HG02840 (cell line): ENCODE data around the gene SPTAN1.
"Not testable (repeated sequence)": the region's sequence is repeated elsewhere in the genome, so short reads cannot be mapped to it uniquely, and the experiment has no call there.

Experiments used
- ATAC-seq: cut with Tn5 transposase; IDR thresholded peaks from one replicate; pipeline ENCODE4 v1.9.1; 2021; ENCODE audit warnings: mild to moderate bottlenecking, moderate library complexity, moderate number of reproducible peaks; ENCODE audit not compliant: unreplicated experiment, low FRiP score

SPTAN1 gene

DNA sequence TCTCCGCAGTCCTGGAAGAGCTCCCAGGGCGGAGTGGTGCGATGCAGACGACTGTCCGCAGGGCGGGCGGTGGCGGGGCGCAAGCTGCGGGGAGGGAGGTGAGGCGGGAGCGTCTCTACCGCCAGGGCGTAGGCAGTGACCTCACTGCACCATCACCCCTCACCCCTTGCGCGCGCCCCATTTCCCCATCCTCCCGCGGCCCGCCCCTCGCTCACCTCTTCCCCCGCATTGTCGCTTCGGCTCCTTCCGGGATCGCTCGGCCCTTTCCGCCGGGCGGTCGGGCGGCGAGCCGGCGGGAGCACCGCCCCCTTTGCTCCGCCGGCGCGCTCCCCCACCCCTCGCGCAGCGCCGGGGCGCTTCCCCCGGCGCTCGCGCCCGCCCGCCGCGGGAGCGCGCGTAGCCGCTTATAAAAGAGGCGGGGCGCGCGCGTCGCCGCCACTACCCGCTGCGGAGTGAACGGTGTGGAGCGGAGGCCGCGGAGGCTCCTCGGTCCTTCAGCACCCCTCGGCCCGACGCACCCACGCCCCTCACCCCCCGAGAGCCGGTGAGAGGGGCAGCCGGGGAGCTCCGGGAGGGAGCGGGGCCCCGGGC is at the start of gene SPTAN1:
Gene SPTAN1 (plus strand): TSS at position 435 of the 591 bp plus-strand sequence. CDS start 14,154 bp downstream, outside the sequence.
- ATAC-seq: peak; percentile 70

- ATAC-seq: not testable (repeated sequence)
Measured at GRCh38 chr9:128503415-128503825, 49.0 kb upstream of the SPTAN1 start.

- no peak for ATAC-seq
Measured at GRCh38 chr9:128503870-128504269, 48.5 kb upstream of the SPTAN1 start.

DNA sequence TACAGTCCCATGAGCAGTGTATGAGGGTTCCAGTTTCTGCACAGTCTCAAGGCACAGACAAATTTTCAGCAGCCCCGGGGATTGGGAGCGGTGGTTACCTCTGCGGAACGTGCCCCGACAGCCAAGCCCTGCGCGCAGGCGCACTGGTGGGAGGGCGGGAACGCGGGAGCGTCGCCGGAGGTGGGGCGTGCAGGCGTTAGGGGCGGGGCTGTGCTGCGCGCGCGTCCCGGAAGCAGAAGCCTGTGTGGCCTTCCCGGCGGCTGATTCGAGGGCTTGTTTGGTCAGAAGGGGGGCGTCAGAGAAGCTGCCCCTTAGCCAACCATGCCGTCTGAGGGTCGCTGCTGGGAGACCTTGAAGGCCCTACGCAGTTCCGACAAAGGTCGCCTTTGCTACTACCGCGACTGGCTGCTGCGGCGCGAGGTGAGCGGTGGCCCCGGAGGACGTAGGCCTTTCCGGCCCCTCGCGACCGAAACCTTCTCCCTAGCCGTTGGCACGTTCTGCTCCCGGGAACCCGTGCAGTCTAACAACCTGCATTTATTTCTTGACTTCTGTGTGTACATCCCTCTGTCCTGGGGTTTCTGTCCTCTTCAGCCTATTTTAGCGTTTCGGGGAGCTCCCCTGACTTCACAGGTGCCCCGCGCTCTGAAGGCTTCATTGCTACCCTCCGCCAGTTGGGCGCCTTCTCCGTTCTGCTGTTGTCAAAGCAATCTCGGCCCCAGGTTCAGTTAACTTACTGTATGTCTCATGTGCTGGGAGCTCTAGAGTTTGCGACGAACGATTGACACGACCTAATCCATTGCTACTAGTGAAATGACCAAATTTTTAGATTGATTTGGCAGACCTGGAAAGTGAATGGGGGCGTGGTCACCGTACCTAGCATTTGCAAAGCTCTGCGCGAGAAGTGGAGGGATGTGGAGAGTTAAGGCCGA is 47.6 kb upstream of the SPTAN1 start, which contains the start of gene GLE1:
Gene GLE1 (plus strand): TSS at position 235 of the 929 bp plus-strand sequence. CDS start 87 bp downstream, at position 322.
- ATAC-seq: peak; percentile 92

DNA sequence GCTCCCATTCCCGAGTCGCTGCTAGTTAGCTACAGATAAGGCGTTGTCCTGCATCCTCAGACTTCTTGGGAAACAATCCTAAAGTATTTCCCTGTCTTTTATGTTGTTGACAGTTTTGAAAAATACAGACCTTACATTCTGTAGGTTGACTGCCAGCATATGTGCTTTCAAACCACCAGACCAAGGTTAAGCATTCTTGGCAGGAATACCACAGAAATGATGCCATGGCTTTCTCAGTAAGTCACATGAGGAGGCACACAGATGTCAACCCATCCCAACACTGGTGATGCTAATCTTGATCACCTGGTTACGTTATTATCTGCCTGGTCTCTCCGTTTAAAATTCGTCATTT is 47.0 kb upstream of the SPTAN1 start:
- no peak for ATAC-seq

DNA sequence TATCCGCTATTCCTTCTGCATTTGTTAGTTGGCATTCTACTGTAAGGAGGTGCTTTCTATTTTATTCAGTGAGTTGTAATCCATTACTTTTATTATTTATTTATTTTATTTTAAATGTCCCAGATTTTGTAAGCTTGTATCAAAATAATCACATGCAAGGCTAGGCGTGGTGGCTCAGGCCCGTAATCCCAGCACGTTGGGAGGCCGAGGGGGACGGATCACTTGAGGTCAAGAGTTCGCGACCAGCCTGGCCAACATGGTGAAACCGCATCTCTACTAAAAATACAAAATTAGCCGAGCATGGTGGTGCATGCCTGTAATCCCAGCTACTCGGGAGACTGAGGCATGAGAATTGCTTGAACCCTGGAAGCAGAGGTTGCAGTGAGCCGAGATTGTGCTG is 46.5 kb upstream of the SPTAN1 start:
- not testable (repeated sequence) for ATAC-seq

DNA sequence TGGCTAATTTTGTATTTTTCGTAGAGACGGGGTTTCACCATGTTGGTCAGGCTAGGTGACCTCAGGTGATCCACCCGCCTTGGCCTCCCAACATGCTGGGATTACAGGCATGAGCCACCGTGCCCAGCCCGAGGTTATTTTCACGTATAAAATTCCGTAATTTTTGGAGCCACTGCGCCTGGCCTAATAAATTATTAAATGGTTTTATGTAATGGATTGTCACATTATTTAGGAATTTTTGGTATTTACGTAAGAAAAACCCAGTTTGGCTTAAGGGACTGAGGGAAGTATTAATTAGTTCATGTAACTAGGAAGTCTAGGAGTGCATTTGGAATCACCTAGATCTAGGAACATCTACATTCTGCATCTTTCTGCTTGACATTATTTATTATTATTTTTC is 39.6 kb upstream of the SPTAN1 start:
- no peak for ATAC-seq

- ATAC-seq: no peak
Measured at GRCh38 chr9:128521956-128522355, 30.4 kb upstream of the SPTAN1 start.

DNA sequence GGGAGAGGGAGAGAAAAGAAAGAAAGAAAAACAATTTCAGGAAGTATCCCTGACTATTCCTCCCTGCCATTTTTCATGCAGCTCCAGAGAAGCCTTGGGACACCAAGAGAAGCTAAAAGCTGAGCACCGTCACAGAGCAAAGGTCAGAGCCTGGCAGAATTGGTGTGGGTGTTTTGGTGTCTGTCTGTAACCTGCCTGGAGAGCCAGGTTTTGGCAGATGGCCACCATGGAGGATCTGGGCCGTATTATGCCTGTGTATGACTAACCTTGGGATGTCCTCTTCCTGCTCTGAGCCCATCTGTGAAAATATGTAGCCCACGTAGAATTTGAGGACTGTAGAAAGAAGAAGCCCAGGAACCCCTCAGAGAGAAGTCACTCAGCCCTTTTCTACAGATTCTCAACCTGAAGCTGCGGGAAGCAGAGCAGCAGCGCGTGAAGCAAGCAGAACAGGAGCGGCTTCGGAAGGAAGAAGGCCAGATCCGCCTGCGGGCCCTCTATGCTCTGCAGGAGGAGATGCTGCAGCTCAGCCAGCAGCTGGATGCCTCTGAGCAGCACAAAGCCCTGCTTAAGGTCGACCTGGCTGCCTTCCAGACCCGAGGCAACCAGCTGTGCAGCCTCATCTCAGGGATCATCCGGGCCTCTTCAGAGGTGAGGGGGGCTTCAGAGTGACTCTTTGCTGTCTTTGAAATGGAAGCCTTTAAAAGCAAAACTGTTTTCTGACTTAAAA is 29.0 kb upstream of the SPTAN1 start:
- no peak for ATAC-seq

- ATAC-seq: no peak
Measured at GRCh38 chr9:128526720-128527119, 25.7 kb upstream of the SPTAN1 start.

- ATAC-seq: no peak
Measured at GRCh38 chr9:128528445-128529160, 23.8 kb upstream of the SPTAN1 start.

- no peak for ATAC-seq
Measured at GRCh38 chr9:128529191-128529590, 23.2 kb upstream of the SPTAN1 start.

- no peak for ATAC-seq
Measured at GRCh38 chr9:128532581-128532980, 19.8 kb upstream of the SPTAN1 start.

- ATAC-seq: no peak
Measured at GRCh38 chr9:128540634-128541360, 11.6 kb upstream of the SPTAN1 start.

DNA sequence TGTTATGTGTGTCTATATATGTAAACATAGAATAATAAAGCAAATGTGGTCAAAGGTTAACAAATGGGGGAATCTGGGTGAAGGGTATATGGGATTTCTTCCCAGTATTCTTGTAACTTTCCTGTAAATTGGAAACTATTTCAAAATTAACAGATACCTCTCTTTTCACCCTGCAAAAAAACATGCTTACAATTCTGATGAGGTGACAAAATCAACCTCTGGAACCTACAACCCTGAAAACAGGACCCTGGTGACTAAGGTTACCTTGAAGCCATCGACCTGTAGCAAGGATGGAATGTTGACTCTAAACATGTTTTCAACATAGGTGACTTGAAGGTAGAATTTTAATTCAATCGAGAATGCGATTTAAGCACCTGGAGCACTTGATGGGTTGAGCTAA is 5.9 kb upstream of the SPTAN1 start:
- ATAC-seq: no peak

DNA sequence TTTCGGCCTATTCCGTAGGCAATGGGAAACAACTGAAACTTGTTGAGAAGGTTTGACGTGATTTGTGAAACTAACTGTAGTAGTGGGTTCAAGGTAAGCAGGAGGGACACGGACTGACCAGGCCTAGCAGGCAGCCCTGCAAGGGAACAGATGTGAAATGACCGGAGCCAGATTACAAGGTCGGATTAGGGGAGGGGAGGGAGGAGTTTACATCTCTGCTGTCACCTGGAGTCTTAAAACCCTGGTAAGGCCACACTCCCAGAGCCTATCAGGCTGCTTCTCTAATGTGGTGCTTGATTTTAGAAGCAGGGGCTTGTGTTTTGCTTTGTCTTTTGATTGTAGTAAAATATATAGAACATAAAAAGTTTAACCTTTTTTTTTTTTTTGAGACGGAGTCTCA is 3.5 kb upstream of the SPTAN1 start:
- no peak for ATAC-seq

- ATAC-seq: no peak
Measured at GRCh38 chr9:128550226-128550625, 2.2 kb upstream of the SPTAN1 start.

GRCh38 chr9:128550770-128551656 is 1.4 kb upstream of the SPTAN1 start:
- no peak for ATAC-seq

DNA sequence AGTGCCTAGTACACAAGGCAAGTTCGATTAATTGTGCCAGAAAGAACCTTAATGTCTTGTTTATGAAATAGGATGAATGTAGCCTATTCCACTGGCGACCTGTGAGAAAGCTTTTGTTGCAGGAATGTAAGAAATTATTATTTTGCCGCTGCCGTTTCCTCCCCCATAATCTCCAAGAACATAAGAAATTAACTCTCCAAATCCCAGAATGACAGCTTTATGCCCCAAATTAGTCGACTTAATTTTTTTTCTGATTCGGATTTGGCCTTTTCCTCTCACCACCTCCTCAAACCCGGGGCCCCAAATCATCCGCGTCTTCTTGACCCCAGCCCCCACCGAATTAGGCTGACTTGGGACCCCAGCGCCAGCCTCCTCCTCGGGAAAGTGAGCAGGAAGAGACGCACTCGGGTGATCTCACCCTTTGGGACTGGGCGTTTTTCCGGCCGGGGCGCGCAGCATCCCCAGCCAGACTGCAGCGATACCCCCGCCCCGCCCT is 682 bp upstream of the SPTAN1 start:
- no peak for ATAC-seq
